AG04450 (cell line): ENCODE data around the gene C2CD4C. TPM values are rescaled to one million over a fixed set of nuclear protein-coding genes. Genes with fewer than 3 reads are reported as not detected.

Experiments used
- CTCF ChIA-PET: fragments of 300-600, 350-600 bp; formaldehyde crosslinking; extraction: SDS; loops from one replicate; lab custom pipeline; 2022; ENCODE audit warnings: antibody characterized with exemption, inconsistent platforms; lab: Charles Lee
- POLR2A ChIA-PET: fragments of 350-600 bp; formaldehyde crosslinking; extraction: SDS; loops from one replicate; lab custom pipeline; 2021; ENCODE audit warnings: antibody characterized with exemption, inconsistent platforms; lab: Yijun Ruan, JAX
- DNase-seq: peaks from one replicate; pipeline ENCODE4 v3.0.0-alpha.2; 2011; ENCODE audit warnings: low read depth, low spot score
- H3K27ac ChIP-seq: one replicate; pipeline ENCODE4 v1.5.1; 2012; ENCODE audit warnings: low read depth, low read length, control low read depth
- H3K27me3 ChIP-seq: one replicate; pipeline ENCODE4 v1.6.0; 2012; ENCODE audit warnings: low read length; ENCODE audit not compliant: control insufficient read depth, insufficient read depth
- H3K4me3 ChIP-seq: 2 replicates; pipeline ENCODE4 v1.5.1; 2011; ENCODE audit warnings: mild to moderate bottlenecking, low read depth, low read length, control low read depth
- H3K9me3 ChIP-seq: 2 replicates; pipeline ENCODE4 v1.5.1; 2012; ENCODE audit warnings: low read length; ENCODE audit not compliant: control insufficient read depth, insufficient read depth
- polyA plus RNA-seq: library from polyadenylated mRNA; depleted of rRNA; stranded (reverse); fragments of >200 nt; gene quantifications from 2 replicates; pipeline ENCODE4 v1.2.3, GENCODE V29; 2011
- TF ChIP-seq, protein P1 (sequence below): IDR thresholded peaks from 2 replicates; pipeline ENCODE4 v1.5.1; 2011; ENCODE audit warnings: low read depth, low read length, control low read depth, inconsistent platforms

Gene C2CD4C
- polyA plus RNA-seq, 1 experiment, result 0.05 TPM

DNA sequence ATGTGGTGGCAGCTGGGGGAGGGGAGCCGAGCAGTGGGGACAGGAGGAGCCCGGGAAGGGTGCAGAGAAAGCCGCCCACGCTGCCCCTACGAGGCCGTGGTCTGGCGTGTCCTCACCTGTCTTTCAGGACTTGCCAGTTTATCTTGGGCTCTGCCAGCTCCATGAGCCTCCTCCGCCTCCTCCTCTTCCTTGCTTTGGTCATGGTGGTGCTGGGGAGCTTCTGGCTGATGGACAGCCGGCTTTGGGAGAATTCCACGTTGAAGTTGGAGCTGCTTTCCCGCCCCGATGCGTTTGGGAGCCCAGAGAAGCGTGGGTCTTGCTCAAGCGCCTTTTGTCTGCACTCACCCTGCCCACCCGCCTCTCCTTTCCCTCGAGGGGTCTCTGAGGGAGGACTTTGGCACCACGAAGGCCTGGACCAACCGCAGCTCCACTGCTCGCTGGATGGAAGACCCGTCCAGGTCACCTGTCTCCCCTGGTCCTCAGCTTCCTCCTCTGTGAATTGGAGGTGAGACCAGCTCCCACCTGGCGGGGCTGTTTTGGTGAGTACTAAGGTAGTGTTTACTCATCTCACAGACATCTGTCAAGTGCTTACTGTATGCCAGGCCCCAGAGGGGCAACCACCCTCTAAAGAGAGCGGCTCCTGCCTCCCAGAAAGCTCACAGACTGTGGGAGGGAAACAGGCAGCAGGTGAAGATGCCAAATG lies 34.6 kb downstream of the C2CD4C start:
- no peak for DNase-seq
- TF ChIP-seq, protein P1, sequence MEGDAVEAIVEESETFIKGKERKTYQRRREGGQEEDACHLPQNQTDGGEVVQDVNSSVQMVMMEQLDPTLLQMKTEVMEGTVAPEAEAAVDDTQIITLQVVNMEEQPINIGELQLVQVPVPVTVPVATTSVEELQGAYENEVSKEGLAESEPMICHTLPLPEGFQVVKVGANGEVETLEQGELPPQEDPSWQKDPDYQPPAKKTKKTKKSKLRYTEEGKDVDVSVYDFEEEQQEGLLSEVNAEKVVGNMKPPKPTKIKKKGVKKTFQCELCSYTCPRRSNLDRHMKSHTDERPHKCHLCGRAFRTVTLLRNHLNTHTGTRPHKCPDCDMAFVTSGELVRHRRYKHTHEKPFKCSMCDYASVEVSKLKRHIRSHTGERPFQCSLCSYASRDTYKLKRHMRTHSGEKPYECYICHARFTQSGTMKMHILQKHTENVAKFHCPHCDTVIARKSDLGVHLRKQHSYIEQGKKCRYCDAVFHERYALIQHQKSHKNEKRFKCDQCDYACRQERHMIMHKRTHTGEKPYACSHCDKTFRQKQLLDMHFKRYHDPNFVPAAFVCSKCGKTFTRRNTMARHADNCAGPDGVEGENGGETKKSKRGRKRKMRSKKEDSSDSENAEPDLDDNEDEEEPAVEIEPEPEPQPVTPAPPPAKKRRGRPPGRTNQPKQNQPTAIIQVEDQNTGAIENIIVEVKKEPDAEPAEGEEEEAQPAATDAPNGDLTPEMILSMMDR, result no peak
- ChIA-PET CTCF (no interaction called here), POLR2A (no interaction called here)
- H3K27ac ChIP-seq, result no peak overlapping the region
- H3K9me3 ChIP-seq, result peaks cover 12% of the 10 kb centered on the region; the same call in 1 of the 2 replicates
- H3K4me3 ChIP-seq, result no peak overlapping the region
- H3K27me3 ChIP-seq, result peaks cover 37% of the 10 kb centered on the region

DNA sequence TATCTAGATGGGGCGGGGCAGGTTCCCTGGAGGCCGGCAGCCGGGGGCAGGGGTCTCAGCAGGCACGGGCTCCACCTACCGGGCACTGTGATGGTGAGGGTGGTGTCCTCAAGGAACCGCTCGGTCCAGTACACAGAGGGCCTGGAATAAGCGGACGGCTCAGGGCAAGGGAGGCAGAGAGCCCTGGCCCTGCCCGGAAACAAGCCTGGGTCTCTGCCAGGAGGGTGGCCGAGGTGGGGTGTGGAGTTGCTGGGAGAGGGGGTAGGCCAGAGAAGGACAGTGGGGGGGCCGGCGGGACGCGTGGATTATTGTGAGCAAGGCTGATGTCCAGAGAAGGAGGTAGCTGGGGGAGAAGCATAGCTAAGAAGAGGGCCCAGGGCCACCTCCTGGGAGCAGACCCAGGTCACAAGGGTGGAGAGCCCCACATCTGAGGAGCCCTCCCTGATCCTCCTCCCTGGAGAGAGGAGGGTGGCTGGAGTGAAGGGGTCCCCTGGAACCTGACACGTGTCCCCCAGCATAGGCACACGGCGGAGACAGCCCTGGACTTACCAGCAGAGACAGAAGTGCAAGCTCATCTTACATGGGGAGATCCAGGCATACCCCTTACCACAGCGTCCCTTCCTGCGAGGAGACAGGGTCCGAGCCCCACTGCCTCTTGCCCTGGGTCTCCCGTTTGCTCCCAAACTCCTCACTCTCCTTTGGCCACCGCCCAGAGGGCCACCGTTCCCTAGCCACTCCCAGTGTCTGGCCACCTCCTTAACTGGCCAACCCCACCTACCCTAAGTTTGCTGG lies 35.4 kb downstream of the C2CD4C start:
- Histone ChIP-seq H3K9me3 (peaks cover 11% of the 10 kb centered on the region; the same call in 1 of the 2 replicates), H3K27me3 (peaks cover 37% of the 10 kb centered on the region), H3K27ac (no peak overlapping the region), H3K4me3 (no peak overlapping the region)
- DNase-seq, result no peak
- ChIA-PET POLR2A (no interaction called here), CTCF (no interaction called here)
- TF ChIP-seq, protein P1, result no peak

DNA sequence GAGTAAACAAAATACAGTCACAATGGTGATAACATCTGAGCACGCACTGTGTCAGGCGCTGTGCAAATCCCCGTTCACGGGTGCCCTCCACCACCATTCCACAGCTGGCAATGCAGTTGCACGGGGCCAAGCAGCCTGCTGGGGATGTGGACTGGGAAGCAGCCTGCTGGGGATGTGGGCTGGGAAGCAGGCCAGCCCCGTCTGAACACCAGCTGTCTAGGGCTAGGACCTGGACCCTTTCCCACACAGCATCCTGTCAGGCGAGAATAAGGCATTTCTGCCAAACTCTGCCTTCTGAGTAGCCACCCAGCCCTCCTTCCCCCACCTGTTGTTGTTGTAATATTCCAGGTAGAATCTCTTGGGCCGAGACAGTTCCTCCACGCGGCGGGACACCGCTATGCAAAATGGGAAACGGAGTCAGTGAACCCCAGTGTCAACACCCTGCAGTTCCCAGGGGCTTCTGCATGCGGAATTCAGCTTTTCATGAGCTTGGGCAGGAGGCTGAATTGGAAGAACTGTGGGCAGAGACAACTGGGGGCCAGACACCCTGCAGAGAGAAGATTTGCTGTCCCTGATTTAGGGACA lies 36.5 kb downstream of the C2CD4C start:
- no peak overlapping the region for H3K27ac ChIP-seq
- ChIA-PET POLR2A (interaction anchor here (0.8 kb wide), 1 partner anchor 88 kb away, joined by 3 read pairs; no protein-coding TSS in a partner anchor), CTCF (interaction anchor here (0.6 kb wide), 1 partner anchor 18 kb away, joined by 3 read pairs; no protein-coding TSS in a partner anchor)
- H3K9me3 ChIP-seq, result peaks cover 5% of the 10 kb centered on the region; the same call in 1 of the 2 replicates
- TF ChIP-seq, protein P1, result no peak
- peak; percentile 60 for DNase-seq
- peaks cover 43% of the 10 kb centered on the region for H3K27me3 ChIP-seq
- no peak overlapping the region for H3K4me3 ChIP-seq

DNA sequence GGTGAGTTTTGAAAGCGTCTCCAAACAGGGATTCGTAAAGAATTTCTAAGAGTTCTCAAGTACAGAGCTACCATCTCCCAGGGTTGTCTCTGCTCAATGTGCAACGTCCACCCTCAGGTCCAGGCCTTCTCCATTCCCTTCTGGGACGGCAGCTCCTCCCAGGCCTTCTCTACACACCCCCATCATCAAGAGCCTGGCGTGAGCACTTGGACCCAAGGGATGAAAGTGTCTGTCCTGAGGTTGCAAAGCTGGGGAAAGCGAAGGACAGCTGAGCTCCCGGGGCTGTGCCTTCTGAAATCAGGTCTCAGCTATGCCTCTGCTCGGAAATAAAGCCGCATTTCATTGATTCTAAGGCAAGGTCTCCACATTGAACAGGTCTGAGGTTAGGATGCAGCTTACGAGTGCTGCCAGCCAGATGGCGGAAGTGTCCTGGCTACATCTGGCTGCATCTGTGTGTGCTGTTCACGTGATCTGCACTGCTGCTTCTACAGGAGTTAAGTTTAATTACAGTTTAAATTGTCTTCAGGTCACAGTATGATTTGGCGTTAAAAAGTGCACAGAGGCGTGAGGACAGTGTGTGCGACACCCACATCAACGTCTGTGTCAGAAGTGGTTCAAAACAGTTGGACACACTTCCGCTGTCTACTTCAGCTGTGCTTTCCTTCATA lies 37.3 kb downstream of the C2CD4C start:
- ChIA-PET CTCF (interaction anchor here (0.6 kb wide), 1 partner anchor 18 kb away, joined by 3 read pairs; no protein-coding TSS in a partner anchor), POLR2A (interaction anchor here (0.8 kb wide), 1 partner anchor 88 kb away, joined by 3 read pairs; no protein-coding TSS in a partner anchor)
- Histone ChIP-seq H3K27me3 (peaks cover 44% of the 10 kb centered on the region), H3K4me3 (no peak overlapping the region), H3K9me3 (peaks cover 5% of the 10 kb centered on the region; the same call in 1 of the 2 replicates), H3K27ac (no peak overlapping the region)
- no peak for DNase-seq
- TF ChIP-seq, protein P1, result no peak
